T47D (cell line): ENCODE data around the gene ARFGAP1.

Source experiments
- DNase-seq, 2 experiments: peaks; one replicate each; pipeline versions ENCODE4 v3.0.0 to v3.0.0-alpha.2; 2011 to 2012; ENCODE audit warnings: low read depth in 1 of 2, low spot score in 1 of 2
- JUND ChIP-seq: IDR thresholded peaks from 2 replicates; pipeline ENCODE4 v1.6.1; 2012; ENCODE audit warnings: low read depth
- in situ Hi-C: cut with HindIII; loops from 2 replicates; pipeline ENCODE4 v1.10.0; 2016; ENCODE audit warnings: low sequenced_read_pairs, low pct_unique_long_range_greater_than_20kb

The ARFGAP1 gene

GRCh38 chr20:63280371-63280770, 7.8 kb downstream of the ARFGAP1 start:
- in situ Hi-C loops: no loop called here
- no peak for DNase-seq
- no peak for TF ChIP-seq JUND

GRCh38 chr20:63280929-63281545, 8.4 kb downstream of the ARFGAP1 start:
- no peak for TF ChIP-seq JUND
- peak in 1 of 2 experiments; percentile 42 for DNase-seq
- in situ Hi-C loops: no loop called here

GRCh38 chr20:63281742-63282665, 9.4 kb downstream of the ARFGAP1 start:
- no peak for DNase-seq
- in situ Hi-C loops: no loop called here
- no peak for TF ChIP-seq JUND

- DNase-seq: no peak
- in situ Hi-C loops: no loop called here
- TF ChIP-seq JUND: no peak
These were observed 10.3 kb downstream of the ARFGAP1 start for GRCh38 chr20:63282946-63283345.

- in situ Hi-C loops: no loop called here
- DNase-seq: no peak
- no peak for TF ChIP-seq JUND
These were observed 10.9 kb downstream of the ARFGAP1 start for GRCh38 chr20:63283397-63284082.

- no peak for DNase-seq
- no peak for TF ChIP-seq JUND
- in situ Hi-C loops: no loop called here
These were observed 11.4 kb downstream of the ARFGAP1 start for GRCh38 chr20:63284083-63284440.

GRCh38 chr20:63284544-63284949, 11.9 kb downstream of the ARFGAP1 start:
- in situ Hi-C loops: no loop called here
- no peak for DNase-seq
- TF ChIP-seq JUND: no peak

- in situ Hi-C loops: no loop called here
- TF ChIP-seq JUND: no peak
- DNase-seq: no peak
These were observed 12.4 kb downstream of the ARFGAP1 start for GRCh38 chr20:63284981-63285524.

- no peak for TF ChIP-seq JUND
- in situ Hi-C loops: no loop called here
- no peak for DNase-seq
These were observed 13.3 kb downstream of the ARFGAP1 start for GRCh38 chr20:63285636-63286615.

GRCh38 chr20:63286781-63287696, 14.4 kb downstream of the ARFGAP1 start:
- TF ChIP-seq JUND: no peak
- DNase-seq: no peak
- in situ Hi-C loops: no loop called here
